A549 treated with CORT108297 at 1 μM for 4 hours (cell line): ENCODE data around the gene PPP4C. TPM values are rescaled to one million over a fixed set of nuclear protein-coding genes. Genes with fewer than 3 reads are reported as not detected.

Experiments used
- total RNA-seq: library from RNA; stranded (reverse); fragments of 200-300 nt; extraction: Qiagen RNA extraction; gene quantifications from 5 replicates; pipeline ENCODE4 v1.2.3, GENCODE V29; 2022

The PPP4C gene
- total RNA-seq, result 130 to 155 TPM (median 149 TPM) in 5 replicates

GRCh38 chr16:30075503-30076275 lies at the start of gene PPP4C:
Gene PPP4C, plus strand, starts transcription at chr16:30075994. Its CDS starts 384 bp downstream, at chr16:30076378.

GRCh38 chr16:30030841-30031413 lies 44.9 kb upstream of the PPP4C start, which contains the start of gene TLCD3B:
Gene TLCD3B, minus strand, starts transcription at chr16:30031271. Its CDS starts 744 bp downstream, at chr16:30030527.

GRCh38 chr16:30065102-30065942 lies 10.5 kb upstream of the PPP4C start, which contains the start of gene ALDOA:
Gene ALDOA, plus strand, starts transcription at chr16:30065760. Its CDS starts 1,138 bp downstream, at chr16:30066898.

GRCh38 chr16:30091474-30092372 lies 15.9 kb downstream of the PPP4C start, which contains the start of gene TBX6:
Gene TBX6, minus strand, starts transcription at chr16:30091924. Its CDS starts 731 bp downstream, at chr16:30091193.

GRCh38 chr16:30096105-30096861 lies 20.5 kb downstream of the PPP4C start, which contains the start of gene YPEL3:
Gene YPEL3, minus strand, starts transcription at chr16:30096213. Its CDS starts 731 bp downstream, at chr16:30095482.

GRCh38 chr16:30113031-30113710 lies 37.4 kb downstream of the PPP4C start, which contains the start of gene GDPD3:
Gene GDPD3, minus strand, starts transcription at chr16:30113537. Its CDS starts 59 bp downstream, at chr16:30113478.

Other genes starting within 250 kb of the PPP4C start
- 64.0 to 105 TPM (median 103 TPM) in 5 replicates for gene CDIPT, start 212.8 kb upstream of the PPP4C start, total RNA-seq
- 16.9 to 23.6 TPM (median 21.7 TPM) in 5 replicates for gene SEZ6L2, start 176.4 kb upstream of the PPP4C start, total RNA-seq
- 16.3 to 30.7 TPM (median 27.0 TPM) in 5 replicates for gene ASPHD1, start 175.5 kb upstream of the PPP4C start, total RNA-seq
- gene KCTD13, start 149.8 kb upstream of the PPP4C start, total RNA-seq, result 14.2 to 21.4 TPM (median 19.0 TPM) in 5 replicates
- gene TMEM219, start 113.9 kb upstream of the PPP4C start, total RNA-seq, result 78.2 to 104 TPM (median 102 TPM) in 5 replicates
- 24.7 to 36.8 TPM (median 34.0 TPM) in 5 replicates for gene TAOK2, start 102.1 kb upstream of the PPP4C start, total RNA-seq
- gene HIRIP3, start 80.4 kb upstream of the PPP4C start, total RNA-seq, result 13.5 to 17.8 TPM (median 15.3 TPM) in 5 replicates
- gene INO80E, start 79.8 kb upstream of the PPP4C start, total RNA-seq, result 107 to 127 TPM (median 109 TPM) in 5 replicates
- 1.7 to 3.3 TPM (median 2.7 TPM) in 5 replicates for gene DOC2A, start 65.0 kb upstream of the PPP4C start, total RNA-seq
- gene C16orf92, start 52.8 kb upstream of the PPP4C start, total RNA-seq, result not detected in 5 replicates
- gene TLCD3B, start 44.7 kb upstream of the PPP4C start, total RNA-seq, result 0.23 to 0.58 TPM (median 0.42 TPM) in 5 replicates
- gene ALDOA, start 10.2 kb upstream of the PPP4C start, total RNA-seq, result 1,632 to 1,949 TPM (median 1,887 TPM) in 5 replicates
- gene TBX6, start 15.9 kb downstream of the PPP4C start, total RNA-seq, result 0.08 to 0.34 TPM (median 0.29 TPM) in 5 replicates
- gene YPEL3, start 20.2 kb downstream of the PPP4C start, total RNA-seq, result 6.0 to 12.1 TPM (median 10.9 TPM) in 5 replicates
- 1.2 to 3.0 TPM (median 1.8 TPM) in 5 replicates for gene GDPD3, start 37.5 kb downstream of the PPP4C start, total RNA-seq
- 31.0 to 37.4 TPM (median 35.7 TPM) in 5 replicates for gene MAPK3, start 47.2 kb downstream of the PPP4C start, total RNA-seq
- 2.6 to 3.7 TPM (median 2.8 TPM) in 5 replicates for gene CORO1A, start 107.6 kb downstream of the PPP4C start, total RNA-seq
- gene BOLA2B, start 117.7 kb downstream of the PPP4C start, total RNA-seq, result 128 to 240 TPM (median 221 TPM) in 5 replicates
- gene SLX1A, start 117.9 kb downstream of the PPP4C start, total RNA-seq, result 11.1 to 23.3 TPM (median 17.7 TPM) in 5 replicates
- 6.1 to 13.7 TPM (median 8.6 TPM) in 5 replicates for gene SULT1A3, start 123.3 kb downstream of the PPP4C start, total RNA-seq
- 2.0 to 2.8 TPM (median 2.2 TPM) in 5 replicates for gene NPIPB13, start 172.5 kb downstream of the PPP4C start, total RNA-seq